ENCODE data around the gene CD70.
"Not testable (repeated sequence)": the region's sequence is repeated elsewhere in the genome, so short reads cannot be mapped to it uniquely, and the experiment has no call there.

CD70 gene

GRCh38 chr19:6597471-6598253 lies 6.7 kb upstream of the CD70 start:
- DNase-seq (ENCODE audit: low read depth), result not testable (repeated sequence)

- DNase-seq (ENCODE audit: low read depth), result no peak
These were observed 5.7 kb upstream of the CD70 start for GRCh38 chr19:6596621-6597020.

- DNase-seq (ENCODE audit: low read depth), result peak; percentile 38
These were observed 2.9 kb upstream of the CD70 start for GRCh38 chr19:6593651-6594416.

GRCh38 chr19:6590258-6590826 lies 608 bp downstream of the CD70 start:
- no peak for DNase-seq (ENCODE audit: low read depth)

GRCh38 chr19:6589711-6590257 lies 1.2 kb downstream of the CD70 start:
- no peak for DNase-seq (ENCODE audit: low read depth)

GRCh38 chr19:6588508-6589345 lies 2.2 kb downstream of the CD70 start:
- no peak for DNase-seq (ENCODE audit: low read depth)

GRCh38 chr19:6587998-6588507 lies 2.9 kb downstream of the CD70 start:
- DNase-seq (ENCODE audit: low read depth), result no peak

GRCh38 chr19:6587093-6587820 lies 3.7 kb downstream of the CD70 start:
- peak; percentile 22 for DNase-seq (ENCODE audit: low read depth)

GRCh38 chr19:6586726-6587092 lies 4.2 kb downstream of the CD70 start:
- no peak for DNase-seq (ENCODE audit: low read depth)

GRCh38 chr19:6586056-6586455 lies 4.9 kb downstream of the CD70 start:
- DNase-seq (ENCODE audit: low read depth), result no peak

- peak; percentile 60 for DNase-seq (ENCODE audit: low read depth)
These were observed 8.2 kb downstream of the CD70 start for GRCh38 chr19:6582515-6583484.

GRCh38 chr19:6580313-6580712 lies 10.6 kb downstream of the CD70 start:
- peak; percentile 92 for DNase-seq (ENCODE audit: low read depth)

GRCh38 chr19:6579450-6580178 lies 11.3 kb downstream of the CD70 start:
- no peak for DNase-seq (ENCODE audit: low read depth)

- no peak for DNase-seq (ENCODE audit: low read depth)
These were observed 13.3 kb downstream of the CD70 start for GRCh38 chr19:6577476-6578125.

GRCh38 chr19:6576869-6577475 lies 14.0 kb downstream of the CD70 start:
- no peak for DNase-seq (ENCODE audit: low read depth)

- no peak for DNase-seq (ENCODE audit: low read depth)
These were observed 17.6 kb downstream of the CD70 start for GRCh38 chr19:6573350-6573749.

GRCh38 chr19:6572217-6572616 lies 18.7 kb downstream of the CD70 start:
- no peak for DNase-seq (ENCODE audit: low read depth)

GRCh38 chr19:6571167-6571566 lies 19.8 kb downstream of the CD70 start:
- DNase-seq (ENCODE audit: low read depth), result no peak

Data from ELR (cell line).